ENCODE data around the gene C6orf15.

The C6orf15 gene

DNA sequence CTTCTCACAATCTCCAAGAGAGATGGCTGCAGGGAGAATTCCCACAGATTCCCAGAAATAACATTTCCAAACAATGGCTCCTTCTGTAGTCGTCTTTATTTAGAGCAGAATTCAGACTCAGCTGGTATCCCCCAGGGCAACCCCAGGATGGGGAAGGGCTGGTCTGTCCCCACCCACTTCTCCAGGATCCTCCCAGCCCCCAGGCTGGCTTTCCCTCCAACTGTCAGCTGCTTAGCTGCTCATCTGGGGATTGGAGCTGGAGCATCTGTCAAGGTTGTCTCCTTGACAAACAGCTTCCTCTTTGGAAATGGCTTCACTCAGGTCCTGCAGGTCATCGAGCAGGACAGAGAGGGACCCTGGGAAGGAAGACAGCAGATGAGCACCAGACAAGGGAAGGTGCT, 30.0 kb upstream of the C6orf15 start:
- no peak overlapping the region for H3K4me3 ChIP-seq (ENCODE audit: low read depth, low read length)
- TF ChIP-seq, protein P1, sequence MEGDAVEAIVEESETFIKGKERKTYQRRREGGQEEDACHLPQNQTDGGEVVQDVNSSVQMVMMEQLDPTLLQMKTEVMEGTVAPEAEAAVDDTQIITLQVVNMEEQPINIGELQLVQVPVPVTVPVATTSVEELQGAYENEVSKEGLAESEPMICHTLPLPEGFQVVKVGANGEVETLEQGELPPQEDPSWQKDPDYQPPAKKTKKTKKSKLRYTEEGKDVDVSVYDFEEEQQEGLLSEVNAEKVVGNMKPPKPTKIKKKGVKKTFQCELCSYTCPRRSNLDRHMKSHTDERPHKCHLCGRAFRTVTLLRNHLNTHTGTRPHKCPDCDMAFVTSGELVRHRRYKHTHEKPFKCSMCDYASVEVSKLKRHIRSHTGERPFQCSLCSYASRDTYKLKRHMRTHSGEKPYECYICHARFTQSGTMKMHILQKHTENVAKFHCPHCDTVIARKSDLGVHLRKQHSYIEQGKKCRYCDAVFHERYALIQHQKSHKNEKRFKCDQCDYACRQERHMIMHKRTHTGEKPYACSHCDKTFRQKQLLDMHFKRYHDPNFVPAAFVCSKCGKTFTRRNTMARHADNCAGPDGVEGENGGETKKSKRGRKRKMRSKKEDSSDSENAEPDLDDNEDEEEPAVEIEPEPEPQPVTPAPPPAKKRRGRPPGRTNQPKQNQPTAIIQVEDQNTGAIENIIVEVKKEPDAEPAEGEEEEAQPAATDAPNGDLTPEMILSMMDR (IDR thresholded peaks at IDR 0.05; ENCODE audit: low read depth, low read length), result no peak

DNA sequence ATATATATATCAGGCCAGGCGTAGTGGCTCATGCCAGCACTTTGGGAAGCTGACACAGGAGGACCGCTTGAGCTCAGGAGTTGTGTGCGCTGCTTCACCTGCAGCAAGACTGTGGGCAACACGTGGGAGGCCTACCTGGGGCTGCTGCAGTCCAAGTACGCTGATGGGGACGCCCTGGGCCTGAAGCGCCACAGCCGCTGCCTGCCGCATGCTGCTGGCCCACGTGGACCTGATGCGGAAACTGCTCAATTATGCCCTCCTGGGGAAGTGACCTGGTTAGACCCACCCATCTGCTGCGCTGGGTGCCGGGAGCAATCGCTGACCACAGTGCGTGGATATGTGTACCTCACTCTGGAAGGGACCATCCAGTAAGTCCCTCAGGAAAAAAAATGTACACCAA, 28.3 kb upstream of the C6orf15 start:
- H3K4me3 ChIP-seq (ENCODE audit: low read depth, low read length), result no peak overlapping the region
- TF ChIP-seq, protein P1 (IDR thresholded peaks at IDR 0.05; ENCODE audit: low read depth, low read length), result no peak

DNA sequence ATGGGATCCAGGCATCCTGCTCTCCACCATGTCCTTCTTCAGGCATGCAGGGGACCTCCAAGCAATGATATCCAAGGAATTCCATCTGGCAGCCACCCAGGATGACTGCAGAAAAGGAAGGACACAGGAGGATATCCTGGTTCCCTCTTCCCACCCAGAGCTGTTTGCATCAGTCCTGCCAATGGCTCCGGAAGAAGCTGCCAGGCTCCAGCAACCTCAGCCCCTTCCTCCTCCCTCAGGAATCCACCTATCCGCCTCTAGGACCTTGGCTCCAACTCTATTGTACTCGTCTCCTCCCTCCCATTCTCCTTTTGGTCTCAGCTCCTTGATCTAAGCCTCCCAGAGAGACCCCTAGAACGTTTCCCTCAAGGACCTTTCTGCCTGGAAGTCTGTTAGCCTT, 27.2 kb upstream of the C6orf15 start:
- no peak overlapping the region for H3K4me3 ChIP-seq (ENCODE audit: low read depth, low read length)
- TF ChIP-seq, protein P1 (IDR thresholded peaks at IDR 0.05; ENCODE audit: low read depth, low read length), result no peak

DNA sequence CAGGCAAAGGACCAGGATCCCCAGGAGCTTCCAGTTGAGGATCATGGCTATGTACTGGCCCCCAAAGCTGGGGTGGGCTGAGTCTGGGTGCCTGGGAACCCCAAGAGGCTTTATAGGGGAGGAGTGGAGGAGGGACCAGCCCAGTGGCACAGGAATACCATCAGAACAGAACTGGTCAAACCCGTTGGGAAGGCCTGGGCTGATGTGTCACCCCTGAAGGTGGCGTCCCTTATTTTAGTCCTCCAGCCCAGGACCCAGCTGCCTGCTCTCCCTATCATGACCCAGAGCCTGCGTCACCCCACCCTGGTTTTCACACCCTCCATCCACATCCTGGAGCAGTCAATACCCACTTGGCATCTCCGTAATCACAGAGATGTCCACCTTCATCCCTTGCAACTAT, 26.6 kb upstream of the C6orf15 start, which contains the start of gene PSORS1C2:
Gene PSORS1C2 (minus strand): TSS at position 85 of the 400 bp plus-strand sequence. CDS start 40 bp downstream, at position 45.
- TF ChIP-seq, protein P1 (IDR thresholded peaks at IDR 0.05; ENCODE audit: low read depth, low read length), result no peak
- no peak within 1 kb of the TSS for H3K4me3 ChIP-seq (ENCODE audit: low read depth, low read length)

DNA sequence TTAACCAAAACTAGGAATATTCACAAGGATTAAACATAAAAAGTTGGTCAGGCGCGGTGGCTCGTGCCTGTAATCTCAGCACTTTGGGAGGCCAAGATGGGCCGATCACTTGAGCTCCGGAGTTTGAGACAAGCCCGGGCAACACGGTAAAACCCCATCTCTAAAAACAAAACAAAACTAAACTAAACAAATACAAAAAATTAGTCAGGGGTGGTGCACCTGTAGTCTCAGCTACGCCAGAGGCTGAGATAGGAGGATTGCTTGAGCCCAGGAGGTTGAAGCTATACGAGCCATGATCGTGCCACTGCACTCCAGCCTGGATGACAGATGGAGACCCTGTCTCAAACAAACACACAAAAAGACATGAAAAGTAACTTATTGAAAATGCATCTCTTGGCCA, 23.3 kb upstream of the C6orf15 start:
- TF ChIP-seq, protein P1 (IDR thresholded peaks at IDR 0.05; ENCODE audit: low read depth, low read length), result no peak
- no peak overlapping the region for H3K4me3 ChIP-seq (ENCODE audit: low read depth, low read length)

DNA sequence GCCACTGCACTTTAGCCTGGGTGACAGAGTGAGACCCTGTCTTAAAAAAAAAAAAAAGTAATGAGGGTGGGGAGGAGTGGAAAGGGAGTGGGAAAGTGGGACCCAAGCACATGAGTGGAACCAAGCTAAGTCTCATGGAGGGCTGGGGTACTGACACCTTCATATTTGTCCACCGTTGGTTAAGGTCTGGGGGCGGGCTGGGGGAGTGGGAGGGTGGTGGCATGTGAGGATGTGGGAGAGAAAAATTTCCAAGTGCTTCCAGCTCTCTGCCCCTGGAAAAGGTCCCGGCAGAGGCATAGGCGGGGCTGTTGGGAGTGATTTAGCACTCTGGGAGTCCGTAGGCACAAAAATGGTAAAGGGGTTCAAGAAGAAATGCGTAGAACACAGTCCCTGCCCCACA, 20.4 kb upstream of the C6orf15 start:
- TF ChIP-seq, protein P1 (IDR thresholded peaks at IDR 0.05; ENCODE audit: low read depth, low read length), result no peak
- H3K4me3 ChIP-seq (ENCODE audit: low read depth, low read length), result no peak overlapping the region

DNA sequence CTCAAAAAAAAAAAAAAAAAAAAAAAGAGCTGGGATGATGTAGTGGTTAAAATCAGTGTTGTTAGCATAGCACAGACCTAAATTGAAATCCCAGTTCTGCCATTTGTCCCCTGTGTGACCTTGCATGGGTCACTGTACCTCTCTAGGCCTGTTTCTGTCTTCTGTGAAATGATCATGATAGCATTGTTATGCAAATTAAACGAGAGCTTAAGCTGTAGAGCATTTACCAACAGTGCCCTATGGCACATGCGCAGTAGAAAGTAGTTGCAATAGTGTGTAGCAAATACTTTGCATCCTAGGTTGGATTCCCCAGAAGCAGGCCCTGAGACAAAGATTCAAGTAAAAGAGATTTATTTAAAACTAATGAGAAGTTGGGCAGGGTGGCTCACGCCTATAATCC, 19.2 kb upstream of the C6orf15 start:
- H3K4me3 ChIP-seq (ENCODE audit: low read depth, low read length), result no peak overlapping the region
- TF ChIP-seq, protein P1 (IDR thresholded peaks at IDR 0.05; ENCODE audit: low read depth, low read length), result no peak
